ENCODE data around the gene TRIM10.

DNA sequence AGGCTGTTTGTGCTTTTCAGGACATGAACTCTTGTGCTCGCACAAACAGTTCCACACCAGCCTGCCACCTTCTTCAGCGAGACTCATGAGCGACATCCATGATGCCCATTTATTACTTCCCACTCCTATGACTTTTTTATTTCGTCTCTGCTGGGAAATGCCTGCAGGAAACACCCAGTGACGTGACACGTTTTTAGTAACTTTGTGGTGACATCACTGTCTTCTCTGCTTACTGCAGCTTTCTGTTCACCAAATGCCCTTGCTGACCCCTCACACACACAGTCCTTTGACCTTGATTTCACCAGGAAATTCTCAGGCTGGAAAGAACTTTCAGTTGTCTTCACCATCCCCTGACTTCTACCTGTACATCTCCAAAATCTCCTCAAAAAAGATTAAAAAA, 16.2 kb downstream of the TRIM10 start:
- TF ChIP-seq YY1 (IDR thresholded peaks at IDR 0.05; ENCODE audit: low read depth) (no peak), CREB1 (IDR thresholded peaks at IDR 0.05; ENCODE audit: low read depth) (no peak), NFIC (IDR thresholded peaks at IDR 0.05) (no peak), EP300 (IDR thresholded peaks at IDR 0.05; ENCODE audit: borderline replicate concordance) (no peak), RAD21 (IDR thresholded peaks at IDR 0.05; ENCODE audit: low read depth) (no peak), FOXM1 (IDR thresholded peaks at IDR 0.05; ENCODE audit: borderline replicate concordance, low read depth) (no peak), TCF12 (IDR thresholded peaks at IDR 0.05; ENCODE audit: low read depth) (no peak), ZBTB7A (IDR thresholded peaks at IDR 0.05; ENCODE audit: low read depth) (no peak)
- TF ChIP-seq, protein P1, sequence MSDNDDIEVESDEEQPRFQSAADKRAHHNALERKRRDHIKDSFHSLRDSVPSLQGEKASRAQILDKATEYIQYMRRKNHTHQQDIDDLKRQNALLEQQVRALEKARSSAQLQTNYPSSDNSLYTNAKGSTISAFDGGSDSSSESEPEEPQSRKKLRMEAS (IDR thresholded peaks at IDR 0.05) = no peak
- TF ChIP-seq, protein P2, sequence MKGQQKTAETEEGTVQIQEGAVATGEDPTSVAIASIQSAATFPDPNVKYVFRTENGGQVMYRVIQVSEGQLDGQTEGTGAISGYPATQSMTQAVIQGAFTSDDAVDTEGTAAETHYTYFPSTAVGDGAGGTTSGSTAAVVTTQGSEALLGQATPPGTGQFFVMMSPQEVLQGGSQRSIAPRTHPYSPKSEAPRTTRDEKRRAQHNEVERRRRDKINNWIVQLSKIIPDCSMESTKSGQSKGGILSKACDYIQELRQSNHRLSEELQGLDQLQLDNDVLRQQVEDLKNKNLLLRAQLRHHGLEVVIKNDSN (IDR thresholded peaks at IDR 0.05) = no peak

Data from Ishikawa (cell line).